GM10248 (cell line): ENCODE results near the gene GOLGA7B.
"Not testable (repeated sequence)": the region's sequence is repeated elsewhere in the genome, so short reads cannot be mapped to it uniquely, and the experiment has no call there.

Experiments used
- CTCF ChIA-PET: fragments of 300-600 bp; sonication (Branson Sonifier 250); formaldehyde crosslinking; extraction: SDS; loops from one replicate; lab custom pipeline; 2021; ENCODE audit warnings: antibody characterized with exemption; lab: Yijun Ruan, JAX
- POLR2A ChIA-PET: fragments of 350-650 bp; sonication (Branson Sonifier 250); formaldehyde crosslinking; extraction: SDS; loops from one replicate; lab custom pipeline; 2020; ENCODE audit warnings: antibody characterized with exemption; lab: Yijun Ruan, JAX
- DNase-seq: peaks from one replicate; pipeline ENCODE4 v3.0.0; 2012; ENCODE audit errors: extremely low spot score
- CTCF ChIP-seq: IDR thresholded peaks from 2 replicates; pipeline ENCODE4 v1.5.1; 2012; ENCODE audit warnings: mild to moderate bottlenecking, low read depth; ENCODE audit errors: extremely low read depth, missing control alignments, control extremely low read depth

GOLGA7B gene

DNA sequence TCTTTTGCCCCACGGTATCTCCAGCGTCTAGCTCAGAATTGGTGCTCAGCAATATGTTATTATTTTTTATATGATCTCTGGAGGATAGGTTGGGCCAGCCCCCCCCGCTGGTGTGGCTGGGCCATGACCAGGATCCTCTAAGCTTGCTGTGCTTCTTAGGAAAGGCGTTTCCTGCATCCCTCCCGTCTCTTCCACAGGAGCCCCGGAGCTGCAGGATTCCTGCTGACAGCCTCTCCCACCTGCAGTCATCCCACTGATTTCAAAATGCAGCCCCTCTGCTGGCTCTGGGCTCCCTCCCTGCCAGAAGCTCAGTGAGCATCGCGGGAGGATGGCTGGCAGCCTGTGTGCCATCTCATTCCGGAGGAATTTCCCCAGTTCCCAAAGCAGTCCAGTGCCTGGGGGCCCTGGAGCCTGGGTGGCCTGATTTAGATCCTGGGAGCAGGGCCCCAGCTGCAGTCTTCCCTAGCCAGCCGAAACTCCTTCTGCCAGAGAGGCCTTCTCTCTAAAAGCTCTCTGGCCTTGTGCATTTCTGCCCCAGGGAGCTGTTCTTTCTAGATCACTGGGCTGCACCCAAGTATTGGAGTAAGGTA lies 21.8 kb upstream of the GOLGA7B start:
- TF ChIP-seq CTCF = no peak
- ChIA-PET POLR2A (no interaction called here), CTCF (no interaction called here)
- no peak for DNase-seq

GRCh38 chr10:97828721-97829120 lies 20.9 kb upstream of the GOLGA7B start:
- ChIA-PET CTCF (interaction anchor here (1.0 kb wide), 1 partner anchor 36 kb away, joined by 3 read pairs; no protein-coding TSS in a partner anchor), POLR2A (no interaction called here)
- TF ChIP-seq CTCF = no peak
- no peak for DNase-seq

DNA sequence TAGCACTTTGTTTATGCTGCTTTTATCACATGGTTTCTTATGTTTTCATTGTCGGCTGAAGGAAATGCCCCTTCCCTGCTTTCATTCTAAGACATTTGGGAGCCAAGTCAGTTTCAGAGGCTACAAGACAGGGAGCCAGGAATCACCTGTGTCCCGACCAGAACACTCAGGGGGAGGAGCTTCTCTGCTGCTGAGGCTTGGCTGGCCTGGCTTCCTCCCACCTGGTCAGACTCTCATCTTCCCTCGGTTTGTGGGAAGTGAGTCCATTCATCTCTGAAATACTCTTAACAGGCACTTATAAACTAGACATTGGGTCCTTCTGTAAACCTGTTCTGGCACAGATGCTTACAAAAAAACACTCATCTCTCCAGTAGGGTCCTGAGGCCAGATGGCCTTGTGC lies 19.6 kb upstream of the GOLGA7B start:
- DNase-seq = no peak
- ChIA-PET CTCF (interaction anchor here (1.2 to 1.3 kb wide), 2 partner anchors 38 to 85 kb away, joined by 3 to 7 read pairs; no protein-coding TSS in a partner anchor), POLR2A (no interaction called here)
- TF ChIP-seq CTCF = no peak

- CTCF ChIA-PET = interaction anchor here (1.2 kb wide), 1 partner anchor 39 kb away, joined by 7 read pairs; no protein-coding TSS in a partner anchor
- DNase-seq = no peak
- TF ChIP-seq CTCF = no peak
- POLR2A ChIA-PET = no interaction called here
Measured at GRCh38 chr10:97831259-97831658, 18.4 kb upstream of the GOLGA7B start.

DNA sequence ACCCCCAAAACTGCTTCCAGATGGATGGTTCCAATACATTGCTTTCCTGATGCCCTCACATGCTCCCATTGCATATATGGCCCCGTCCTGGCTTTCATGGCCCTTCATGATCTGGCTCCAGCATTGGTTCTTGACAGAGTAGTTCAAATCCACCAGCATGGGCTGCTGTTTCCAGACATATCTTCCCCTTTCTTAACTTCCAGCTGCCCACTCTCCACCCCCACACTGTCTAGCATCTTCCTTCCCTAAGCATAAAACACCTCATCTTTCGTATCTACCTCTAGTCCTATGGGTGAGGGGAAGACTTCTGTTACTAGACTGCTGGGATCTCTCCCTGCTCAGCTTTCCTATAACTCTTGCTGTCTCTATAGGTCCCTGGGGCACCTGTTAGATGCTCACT lies 13.2 kb upstream of the GOLGA7B start:
- ChIA-PET CTCF (no interaction called here), POLR2A (no interaction called here)
- TF ChIP-seq CTCF = no peak
- no peak for DNase-seq

- no peak for TF ChIP-seq CTCF
- CTCF ChIA-PET = interaction anchor here (1.0 kb wide), 1 partner anchor 57 kb away, joined by 3 read pairs; no protein-coding TSS in a partner anchor
- POLR2A ChIA-PET = no interaction called here
- DNase-seq = no peak
Measured at GRCh38 chr10:97838091-97838490, 11.6 kb upstream of the GOLGA7B start.

DNA sequence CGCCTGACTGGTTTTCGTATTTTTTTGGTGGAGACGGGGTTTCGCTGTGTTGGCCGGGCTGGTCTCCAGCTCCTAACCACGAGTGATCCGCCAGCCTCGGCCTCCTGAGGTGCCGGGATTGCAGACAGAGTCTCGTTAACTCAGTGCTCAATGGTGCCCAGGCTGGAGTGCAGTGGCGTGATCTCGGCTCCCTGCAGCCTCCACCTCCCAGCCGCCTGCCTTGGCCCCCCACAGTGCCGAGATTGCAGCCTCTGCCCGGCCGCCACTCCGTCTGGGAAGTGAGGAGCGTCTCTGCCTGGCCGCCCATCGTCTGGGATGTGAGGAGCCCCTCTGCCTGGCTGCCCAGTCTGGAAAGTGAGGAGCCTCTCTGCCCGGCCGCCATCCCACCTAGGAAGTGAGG lies 8.5 kb upstream of the GOLGA7B start:
- DNase-seq, POLR2A ChIA-PET, CTCF ChIA-PET: not testable (repeated sequence)

GRCh38 chr10:97842114-97842513 lies 7.5 kb upstream of the GOLGA7B start:
- CTCF ChIA-PET, POLR2A ChIA-PET, DNase-seq: not testable (repeated sequence)
